BE2C (cell line): ENCODE measurements around the gene KCNAB2.
"Not testable (repeated sequence)": the region's sequence is repeated elsewhere in the genome, so short reads cannot be mapped to it uniquely, and the experiment has no call there.

ENCODE experiments used
- DNase-seq: peaks from one replicate; pipeline ENCODE4 v3.0.0-alpha.2; 2020
- H3K27me3 ChIP-seq: fragments of 250-450 bp; sonication (Bioruptor Pico); 2 replicates; pipeline ENCODE4 v1.5.1; 2020; ENCODE audit warnings: mild to moderate bottlenecking
- H3K36me3 ChIP-seq: fragments of 250-450 bp; sonication (Bioruptor Pico); 2 replicates; pipeline ENCODE4 v1.5.1; 2020; ENCODE audit warnings: mild to moderate bottlenecking
- H3K4me1 ChIP-seq: fragments of 250-450 bp; sonication (Bioruptor Pico); 2 replicates; pipeline ENCODE4 v1.5.1; 2020
- H3K4me3 ChIP-seq: 2 replicates; pipeline ENCODE4 v1.5.1; 2011; ENCODE audit warnings: low read depth, low read length
- H3K9me3 ChIP-seq: fragments of 250-450 bp; sonication (Bioruptor Pico); 2 replicates; pipeline ENCODE4 v1.5.1; 2020
- CTCF ChIP-seq: IDR thresholded peaks from 2 replicates; pipeline ENCODE4 v1.5.1; 2012; ENCODE audit warnings: mild to moderate bottlenecking, low read depth, low read length

The KCNAB2 gene

DNA sequence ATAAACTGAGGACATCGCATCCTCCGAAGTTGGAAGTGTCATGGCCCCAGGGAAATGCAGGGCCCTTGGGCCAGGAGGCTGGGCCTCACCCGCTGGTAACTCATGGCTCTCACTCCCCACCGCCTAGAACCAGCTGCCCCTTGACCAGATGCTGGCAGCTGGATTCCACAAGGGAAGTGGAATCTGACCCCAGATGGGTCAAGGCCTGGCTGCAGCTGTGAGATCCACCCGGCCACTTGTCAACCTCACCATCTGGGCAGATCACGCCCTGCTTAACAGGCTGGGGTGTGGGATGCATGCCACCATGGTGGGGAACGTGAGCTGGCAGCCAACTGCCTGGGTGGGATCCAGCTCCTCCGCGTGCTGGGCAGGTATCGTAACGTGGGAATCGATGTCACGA lies 25.5 kb downstream of the KCNAB2 start:
- Histone ChIP-seq H3K36me3 (no peaks in the 10 kb centered on the region), H3K9me3 (no peaks in the 10 kb centered on the region), H3K27me3 (no peaks in the 10 kb centered on the region), H3K4me3 (no peak overlapping the region), H3K4me1 (no peaks in the 10 kb centered on the region)
- DNase-seq = no peak
- no peak for TF ChIP-seq CTCF

DNA sequence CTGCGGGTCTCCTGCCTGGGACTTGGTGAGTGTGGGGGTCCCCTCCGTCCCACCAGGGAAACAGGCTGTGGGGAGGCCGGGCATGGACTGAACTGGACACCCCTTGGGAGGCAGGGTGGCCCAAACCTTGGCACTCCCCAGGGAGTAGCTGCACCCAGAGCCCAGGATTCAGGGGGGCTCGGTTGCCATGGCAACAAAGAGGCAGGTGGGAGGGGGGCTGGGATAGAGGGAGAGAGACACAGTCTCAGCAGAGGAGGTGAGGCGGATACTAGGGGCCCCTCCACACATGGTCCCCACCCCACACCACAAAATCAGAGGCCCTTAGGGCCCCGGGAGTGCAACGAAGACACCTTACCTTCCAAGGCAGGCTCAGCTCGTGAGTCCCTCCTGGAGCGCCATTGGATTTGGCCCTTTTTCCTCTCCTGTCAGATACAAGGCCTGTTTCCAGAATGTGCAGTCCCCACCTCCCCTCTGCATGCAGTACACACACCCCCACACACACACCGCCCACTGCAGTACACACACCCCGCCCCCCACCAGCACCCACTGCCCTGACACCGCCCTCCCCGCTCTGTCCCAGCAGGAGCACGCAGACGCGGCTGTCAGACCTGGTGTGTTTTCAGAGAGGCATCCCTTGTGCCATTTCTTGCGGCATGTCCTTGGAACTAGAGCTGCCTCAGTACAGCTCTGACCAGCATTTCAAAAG lies 27.2 kb downstream of the KCNAB2 start:
- H3K4me3 ChIP-seq = no peak overlapping the region
- H3K9me3 ChIP-seq = no peaks in the 10 kb centered on the region
- TF ChIP-seq CTCF = no peak
- H3K36me3 ChIP-seq = no peaks in the 10 kb centered on the region
- no peak for DNase-seq
- no peaks in the 10 kb centered on the region for H3K4me1 ChIP-seq
- no peaks in the 10 kb centered on the region for H3K27me3 ChIP-seq

- H3K4me3 ChIP-seq = no peak overlapping the region
Measured at GRCh38 chr1:6073480-6074053, 27.9 kb downstream of the KCNAB2 start.

DNA sequence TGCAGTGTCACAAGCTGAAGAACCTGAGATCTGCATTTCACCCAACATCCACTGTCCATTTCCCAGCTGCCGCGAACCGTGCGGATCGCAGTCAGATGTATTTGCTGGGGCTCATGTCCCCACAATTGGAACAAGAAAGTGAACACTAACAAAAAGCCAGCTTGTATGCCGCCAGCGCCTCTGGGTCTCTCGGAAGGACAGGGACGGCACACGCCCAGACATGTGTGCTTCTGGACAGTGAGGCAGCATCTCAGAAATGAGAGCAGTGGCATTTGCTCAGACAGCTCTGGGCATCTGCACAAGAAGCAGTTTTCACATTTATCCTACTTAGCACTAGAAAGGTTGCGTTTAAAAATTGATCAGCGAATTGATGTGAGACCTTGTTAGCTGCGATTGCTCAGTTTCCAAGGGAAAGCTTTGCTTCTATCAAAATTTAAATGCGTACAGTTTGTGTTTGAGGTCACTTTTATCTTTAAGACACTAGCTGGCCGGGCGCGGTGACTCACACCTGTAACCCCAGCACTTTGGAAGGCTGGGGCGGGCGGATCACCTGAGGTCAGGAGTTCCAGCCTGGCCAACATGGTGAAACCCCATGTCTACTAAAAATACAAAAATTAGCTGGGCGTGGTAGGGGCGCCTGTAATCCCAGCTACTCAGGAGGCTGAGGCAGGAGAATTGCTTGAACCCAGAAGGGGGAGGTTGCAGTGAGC lies 28.7 kb downstream of the KCNAB2 start:
- Histone ChIP-seq H3K27me3 (no peaks in the 10 kb centered on the region), H3K9me3 (no peaks in the 10 kb centered on the region), H3K36me3 (no peaks in the 10 kb centered on the region), H3K4me3 (no peak overlapping the region), H3K4me1 (no peaks in the 10 kb centered on the region)
- no peak for DNase-seq
- TF ChIP-seq CTCF = no peak

More at GRCh38 chr1:6073480-6074053, 27.9 kb downstream of the KCNAB2 start:
- TF ChIP-seq CTCF = no peak
- Histone ChIP-seq H3K27me3 (no peaks in the 10 kb centered on the region), H3K36me3 (no peaks in the 10 kb centered on the region), H3K4me1 (no peaks in the 10 kb centered on the region), H3K9me3 (no peaks in the 10 kb centered on the region)
- no peak for DNase-seq

GRCh38 chr1:6075748-6076147 lies 30.1 kb downstream of the KCNAB2 start:
- no peaks in the 10 kb centered on the region for H3K36me3 ChIP-seq
- DNase-seq = no peak

GRCh38 chr1:6077061-6077460 lies 31.4 kb downstream of the KCNAB2 start:
- not testable (repeated sequence) for H3K27me3 ChIP-seq, H3K4me1 ChIP-seq, H3K36me3 ChIP-seq, H3K9me3 ChIP-seq, H3K4me3 ChIP-seq, DNase-seq

More at GRCh38 chr1:6075748-6076147, 30.1 kb downstream of the KCNAB2 start:
- Histone ChIP-seq H3K4me3 (no peak overlapping the region), H3K27me3 (no peaks in the 10 kb centered on the region), H3K9me3 (no peaks in the 10 kb centered on the region), H3K4me1 (no peaks in the 10 kb centered on the region)
- no peak for TF ChIP-seq CTCF
